HG02973 (cell line): Measurements from ENCODE around the gene UBAC2.

Source experiments
- ATAC-seq: cut with Tn5 transposase; IDR thresholded peaks from one replicate; pipeline ENCODE4 v1.9.1; 2021; ENCODE audit warnings: moderate library complexity; ENCODE audit not compliant: unreplicated experiment

The UBAC2 gene

GRCh38 chr13:99352351-99353245 lies 151.9 kb downstream of the UBAC2 start:
- no peak for ATAC-seq

DNA sequence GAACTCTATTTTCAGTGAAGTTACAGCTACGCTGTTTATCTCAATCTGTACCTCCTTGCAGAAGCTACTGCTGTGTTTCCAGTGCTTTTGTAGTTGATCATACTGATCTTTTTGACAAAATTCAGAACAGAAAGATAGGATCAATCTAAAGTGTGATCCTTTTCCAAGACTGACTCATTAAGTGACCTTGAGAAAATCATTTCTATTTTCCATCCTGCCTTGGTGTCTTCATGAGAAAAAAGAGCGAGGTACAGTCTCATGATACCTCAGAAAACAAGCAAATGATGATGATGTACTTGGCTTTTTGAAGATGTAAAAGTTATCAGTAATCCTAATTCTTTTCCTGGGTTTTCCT lies 152.6 kb downstream of the UBAC2 start:
- no peak for ATAC-seq

- ATAC-seq: no peak
Measured at GRCh38 chr13:99353836-99354235, 153.2 kb downstream of the UBAC2 start.

- ATAC-seq: no peak
Measured at GRCh38 chr13:99354371-99354951, 153.8 kb downstream of the UBAC2 start.

DNA sequence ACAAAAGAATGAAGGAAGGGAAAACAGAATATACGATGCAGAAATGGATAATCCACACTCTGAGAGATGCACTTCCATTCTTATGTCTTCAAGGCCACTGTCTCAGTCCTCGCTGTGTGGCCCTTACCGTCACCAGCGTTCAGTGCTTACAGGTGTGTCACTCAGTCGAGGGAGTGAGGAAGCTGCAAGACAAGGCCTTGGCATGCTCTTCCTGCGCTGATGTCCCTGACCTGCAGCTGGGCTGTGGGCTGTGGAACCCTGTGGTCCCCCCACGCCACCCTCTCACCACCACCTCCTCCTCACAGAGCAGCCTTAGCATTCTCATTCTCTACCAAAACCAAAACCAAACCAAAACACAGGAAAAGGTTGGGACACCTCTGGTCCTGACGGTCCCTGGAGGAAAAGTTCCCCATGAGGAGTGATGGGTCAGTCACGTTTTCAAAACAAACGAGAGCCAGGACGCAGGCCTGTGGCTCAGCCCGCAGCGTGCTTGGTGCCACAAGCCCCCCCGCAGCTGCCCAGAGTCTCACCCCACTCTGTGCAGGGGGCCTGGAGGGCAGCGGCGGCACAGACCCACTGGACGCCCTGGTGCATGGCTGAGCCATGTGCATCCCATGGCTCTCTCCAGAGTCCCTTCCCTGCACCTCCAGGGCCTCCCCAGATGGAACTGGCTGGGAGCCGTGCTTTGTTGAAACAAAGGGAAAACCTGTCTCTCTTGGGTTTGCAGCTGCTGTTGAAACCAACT lies 154.8 kb downstream of the UBAC2 start:
- no peak for ATAC-seq

- no peak for ATAC-seq
Measured at GRCh38 chr13:99356012-99356261, 155.3 kb downstream of the UBAC2 start.

- peak; percentile 64 for ATAC-seq
Measured at GRCh38 chr13:99356262-99357091, 155.8 kb downstream of the UBAC2 start.

- ATAC-seq: no peak
Measured at GRCh38 chr13:99357131-99357596, 156.5 kb downstream of the UBAC2 start.

GRCh38 chr13:99357941-99358340 lies 157.3 kb downstream of the UBAC2 start:
- ATAC-seq: no peak

DNA sequence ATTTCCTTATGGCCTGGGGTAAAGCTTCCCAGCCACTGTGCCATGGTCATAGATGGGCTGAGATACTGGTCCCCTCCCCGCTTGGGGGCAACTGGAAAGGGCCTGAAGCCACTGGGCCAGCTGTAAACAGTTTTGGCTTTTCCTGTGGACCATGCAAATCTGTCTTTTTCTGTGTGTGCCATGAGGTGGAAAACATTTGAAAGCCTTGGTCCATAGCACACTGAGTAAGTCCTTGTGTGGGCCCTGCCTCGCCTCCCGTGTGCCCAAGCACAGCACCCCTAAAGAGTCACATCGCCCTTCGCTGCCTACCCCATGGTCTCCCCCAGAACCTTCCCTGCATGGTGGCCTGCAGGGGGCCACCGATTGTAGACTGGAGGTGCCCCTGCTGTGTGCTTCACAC lies 158.9 kb downstream of the UBAC2 start:
- no peak for ATAC-seq

GRCh38 chr13:99360696-99361095 lies 160.0 kb downstream of the UBAC2 start:
- ATAC-seq: no peak

DNA sequence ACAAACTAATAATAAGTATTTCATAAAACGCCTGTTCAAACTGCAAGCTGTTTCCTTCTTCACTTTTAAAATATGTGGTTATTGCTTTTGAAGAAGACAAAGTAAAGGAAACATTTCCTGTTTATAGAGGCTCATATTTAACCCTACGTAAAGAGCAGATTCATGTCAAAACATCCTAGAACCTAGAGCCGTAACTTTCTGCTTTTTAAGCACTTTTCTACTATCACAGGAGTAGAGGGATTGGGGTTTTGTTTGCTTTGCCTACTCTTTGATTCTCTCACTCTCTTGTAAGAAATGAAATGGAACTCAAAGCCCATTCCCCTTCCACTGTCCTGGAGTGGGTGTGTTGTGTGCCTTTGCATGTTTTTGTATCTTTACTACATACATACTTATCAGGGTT lies 160.5 kb downstream of the UBAC2 start:
- ATAC-seq: no peak

- ATAC-seq: no peak
Measured at GRCh38 chr13:99362362-99362761, 161.7 kb downstream of the UBAC2 start.

DNA sequence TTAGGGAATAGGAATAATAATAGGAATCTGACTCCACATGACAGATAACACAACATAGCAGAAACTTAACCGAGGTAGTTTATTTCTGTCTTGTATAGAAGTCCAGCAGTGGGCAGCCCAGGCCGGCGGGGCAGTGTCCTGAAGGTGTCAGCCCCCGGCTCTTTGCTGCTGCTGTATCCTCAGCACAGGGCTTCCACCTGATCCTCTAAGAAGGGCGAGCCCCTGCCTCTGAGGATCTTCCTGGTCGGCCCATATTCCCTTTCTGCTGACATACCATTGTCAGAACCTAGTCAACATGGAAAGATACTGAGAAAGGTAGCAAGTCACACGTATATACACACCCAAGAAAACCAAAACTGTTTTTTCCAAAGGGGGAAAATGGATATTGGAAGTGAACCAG lies 162.7 kb downstream of the UBAC2 start:
- no peak for ATAC-seq

- ATAC-seq: peak; percentile 36
Measured at GRCh38 chr13:99363949-99364348, 163.3 kb downstream of the UBAC2 start.

GRCh38 chr13:99366075-99366987 lies 165.7 kb downstream of the UBAC2 start:
- ATAC-seq: peak; percentile 53

- no peak for ATAC-seq
Measured at GRCh38 chr13:99367106-99367616, 166.5 kb downstream of the UBAC2 start.

DNA sequence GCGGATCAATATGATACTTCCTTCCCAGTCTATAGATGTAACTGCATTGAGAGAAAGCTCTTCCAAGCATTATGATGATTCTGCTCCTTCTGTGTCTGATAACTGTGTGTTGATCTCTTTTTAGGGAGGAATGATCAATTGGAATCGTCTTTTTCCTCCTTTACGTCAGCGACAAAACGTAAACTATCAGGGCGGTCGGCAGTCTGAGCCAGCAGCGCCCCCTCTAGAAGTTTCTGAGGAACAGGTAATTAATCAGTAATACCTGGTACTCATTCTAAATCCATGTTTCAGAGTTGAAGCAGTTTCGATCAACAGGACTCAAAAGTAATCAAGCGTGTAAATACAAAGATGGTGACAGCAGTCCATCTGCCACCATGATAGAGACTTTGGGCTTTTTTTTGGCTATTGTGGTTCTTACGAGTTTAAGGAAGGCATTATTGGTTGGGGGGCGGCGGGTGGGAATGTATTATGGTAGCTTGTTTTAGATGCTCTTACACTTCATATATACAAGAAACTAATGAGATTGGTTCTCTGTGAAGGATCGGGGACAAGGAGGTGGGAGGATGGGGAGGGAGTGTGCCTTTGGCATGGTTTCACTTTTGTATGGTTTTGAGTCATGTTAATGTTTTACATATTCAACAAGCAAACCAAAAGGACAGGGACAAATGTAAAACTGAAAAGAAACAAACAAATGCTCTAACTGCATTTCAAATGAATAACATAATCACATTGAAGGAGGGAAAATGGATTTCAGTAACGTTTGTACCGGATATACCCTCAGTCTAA lies 167.2 kb downstream of the UBAC2 start:
- ATAC-seq: peak; percentile 29
